ENCODE measurements around the gene TMEM253. TPM values are rescaled to one million over a fixed set of nuclear protein-coding genes. Genes with fewer than 3 reads are reported as not detected.

Gene TMEM253
- total and polyA plus RNA-seq, 9 of the 15 experiments (the other 6 are each of a cell fraction or from before 2014, with no cell fraction given) = 0.11 to 0.61 (median 0.26) TPM; not detected in 3

GRCh38 chr14:21083565-21084325 is 17.1 kb upstream of the TMEM253 start (continued):
- TF ChIP-seq DMBX1 (CRISPR knock-in tag; IDR thresholded peaks at IDR 0.05; ENCODE audit: borderline replicate concordance) (no peak), DPF2 (IDR thresholded peaks at IDR 0.05) (no peak), NELFE (IDR thresholded peaks at IDR 0.05; ENCODE audit: insufficient read depth, insufficient read length) (no peak)

GRCh38 chr14:21084396-21084795 is 16.5 kb upstream of the TMEM253 start:
- H2AFZ ChIP-seq (ENCODE audit: low read depth, low read length) = no peak overlapping the region
- CTCF ChIA-PET (ENCODE audit: low intra/inter-chr PET ratio) = no interaction called here
- ATAC-seq = no peak
- no peak for DNase-seq (ENCODE audit: extremely low read depth in 1 of 4, low spot score in 3 of 4)
- no peaks in the 10 kb centered on the region for H3K79me2 ChIP-seq (ENCODE audit: control insufficient read depth, insufficient read depth, low read length)
- no peaks in the 10 kb centered on the region for H4K20me1 ChIP-seq (replicated peaks; ENCODE audit: control insufficient read depth, insufficient read depth, low read length)
- H3K9ac ChIP-seq (ENCODE audit: insufficient read depth in 1 of 2, low read depth in 2 of 2, low read length in 2 of 2) = no peak overlapping the region
- H3K9me1 ChIP-seq (ENCODE audit: control insufficient read depth, insufficient read depth, low read length) = no peaks in the 10 kb centered on the region
- H3K9me3 ChIP-seq (replicated peaks; ENCODE audit: control insufficient read depth, insufficient read depth, low read depth, low read length) = no peaks in the 10 kb centered on the region
- H3K4me3 ChIP-seq = no peak overlapping the region
- BruUV-seq (replicated peaks) = no TSS peak
- H3K4me1 ChIP-seq (replicated peaks in 1 of 2; ENCODE audit: control insufficient read depth in 2 of 2, insufficient read depth in 2 of 2, low read length in 2 of 2) = peaks cover 0 to 4% of the 10 kb centered on the region in 2 experiments; a peak in 2 of 5 replicates
- no peak overlapping the region for H3K4me2 ChIP-seq (ENCODE audit: insufficient read depth, low read length)
- intact Hi-C loops (cut with micrococcal nuclease) = no loop called here
- POLR2A ChIA-PET = interaction anchor here (0.5 to 1.2 kb wide), 3 partner anchors 8 to 353 kb away, joined by 3 read pairs; no protein-coding TSS in a partner anchor
- no peak overlapping the region for H3K27ac ChIP-seq (ENCODE audit: extremely low read depth, low read depth, low read length)
- no peaks in the 10 kb centered on the region for H3K36me3 ChIP-seq (ENCODE audit: control insufficient read depth, insufficient read depth, low read length)
- no peak for FAIRE-seq
- 37% methylated on average over 2 of the region's 2 CpGs for WGBS (ENCODE audit: insufficient coverage, low coverage, missing lambda C conversion rate)
- H3K27me3 ChIP-seq (ENCODE audit: control insufficient read depth in 2 of 2, insufficient read depth in 2 of 2, low read length in 2 of 2) = no peaks in the 10 kb centered on the region
- in situ Hi-C loops (cut with MboI) = no loop called here
- TF ChIP-seq ATF7 (IDR thresholded peaks at IDR 0.05) (no peak), NFIC (IDR thresholded peaks at IDR 0.05) (no peak), ZNF511 (CRISPR knock-in tag; IDR thresholded peaks at IDR 0.05) (no peak), ZNF165 (CRISPR knock-in tag; IDR thresholded peaks at IDR 0.05; ENCODE audit: borderline replicate concordance) (no peak), ZNF431 (CRISPR knock-in tag; IDR thresholded peaks at IDR 0.05) (no peak), TARDBP (IDR thresholded peaks at IDR 0.05) (no peak), NBN (IDR thresholded peaks at IDR 0.05; ENCODE audit: low read depth) (no peak), FIP1L1 (IDR thresholded peaks at IDR 0.05; ENCODE audit: low read depth, low read length, poor library complexity, severe bottlenecking) (no peak), BRF1 (IDR thresholded peaks at IDR 0.05; ENCODE audit: borderline replicate concordance, extremely low read depth, insufficient read length) (no peak), ZNF311 (CRISPR knock-in tag; IDR thresholded peaks at IDR 0.05) (no peak), TGIF2 (CRISPR knock-in tag; IDR thresholded peaks at IDR 0.05) (no peak), GABPB1 (CRISPR knock-in tag; IDR thresholded peaks at IDR 0.05) (no peak), KLF1 (tag; IDR thresholded peaks at IDR 0.05) (no peak)

Data from K562 (cell line).